Omental fat pad (tissue), 4 donors: ENCODE data around the gene CDK10. TPM values are rescaled to one million over a fixed set of nuclear protein-coding genes. Genes with fewer than 3 reads are reported as not detected.
"Not testable (repeated sequence)": the region's sequence is repeated elsewhere in the genome, so short reads cannot be mapped to it uniquely, and the experiment has no call there.

Experiments used
- ATAC-seq: fragments of 150-250 bp; one replicate; pipeline ENCODE4 v1.9.1; 2016; ENCODE audit warnings: mild to moderate bottlenecking, moderate library complexity; ENCODE audit not compliant: low FRiP score
- DNase-seq: peaks from one replicate; pipeline ENCODE4 v3.0.0-alpha.2; 2019; ENCODE audit warnings: low spot score
- CTCF ChIP-seq, 3 donors: fragments of 450-650 bp; IDR thresholded peaks; one replicate each; pipeline ENCODE4 v1.5.1; 2016 to 2017; ENCODE audit warnings: antibody characterized with exemption in 3 of 3, mild to moderate bottlenecking in 3 of 3, moderate library complexity in 2 of 3
- total RNA-seq, 4 donors: library from RNA; depleted of rRNA; stranded (reverse); fragments of >200 nt; gene quantifications; one replicate each; pipeline ENCODE4 v1.1.0, GENCODE V29; 2016

CDK10 gene
- total RNA-seq, 4 donors from 2014 or later = 32.1 to 46.8 (median 38.3) TPM

DNA sequence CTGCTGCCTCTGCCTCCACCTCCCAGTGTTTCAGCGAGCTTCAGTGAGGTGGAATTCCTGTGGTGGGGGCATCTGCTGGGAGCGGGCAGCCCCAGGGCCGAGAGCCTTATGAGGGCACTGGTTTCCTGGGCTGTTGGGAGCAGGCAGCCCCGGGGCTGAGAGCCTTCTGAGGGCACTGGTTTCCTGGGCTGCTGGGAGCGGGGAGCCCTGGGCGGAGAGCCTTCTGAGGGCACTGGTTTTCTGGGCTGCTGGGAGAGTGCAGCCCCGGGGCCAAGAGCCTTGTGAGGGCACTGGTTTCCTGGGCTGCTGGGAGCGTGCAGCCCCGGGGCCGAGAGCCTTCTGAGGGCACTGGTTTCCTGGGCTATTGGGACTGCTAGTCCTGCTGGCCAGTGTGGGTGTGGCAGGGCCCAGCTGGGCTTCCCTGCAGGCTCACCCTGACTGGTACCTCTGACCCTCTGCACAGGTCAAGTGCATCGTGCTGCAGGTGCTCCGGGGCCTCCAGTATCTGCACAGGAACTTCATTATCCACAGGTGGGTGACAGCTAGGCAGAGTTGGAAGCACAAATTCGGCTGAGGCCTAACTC, 5.6 kb downstream of the CDK10 start:
- DNase-seq (no peak), ATAC-seq (no peak)
- TF ChIP-seq CTCF (IDR thresholded peaks at IDR 0.05) = no peak

DNA sequence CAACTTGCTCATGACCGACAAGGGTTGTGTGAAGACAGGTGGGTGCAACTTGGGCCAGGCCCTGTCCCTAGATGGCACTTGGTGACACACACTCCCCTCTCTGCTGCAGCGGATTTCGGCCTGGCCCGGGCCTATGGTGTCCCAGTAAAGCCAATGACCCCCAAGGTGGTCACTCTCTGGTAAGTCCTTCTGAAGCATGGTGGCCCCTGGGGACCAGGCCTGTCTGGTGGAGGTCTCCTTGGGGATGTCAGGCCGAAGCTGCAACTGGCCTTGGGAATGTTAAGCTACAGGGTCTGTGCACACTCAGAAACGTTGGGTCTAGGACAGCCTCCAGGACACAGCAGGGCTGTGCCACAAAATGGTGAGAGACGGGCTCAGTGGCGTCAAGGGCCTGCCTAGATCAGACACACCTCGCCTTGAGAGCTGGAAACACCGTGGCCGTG, 6.8 kb downstream of the CDK10 start:
- TF ChIP-seq CTCF (IDR thresholded peaks at IDR 0.05) = no peak
- ATAC-seq (no peak), DNase-seq (no peak)

- no peak for ATAC-seq
- DNase-seq = no peak
- TF ChIP-seq CTCF (IDR thresholded peaks at IDR 0.05) = no peak
Measured at GRCh38 chr16:89693931-89694783, 7.7 kb downstream of the CDK10 start.

- not testable (repeated sequence) for ATAC-seq, DNase-seq
Measured at GRCh38 chr16:89694784-89695085, 8.2 kb downstream of the CDK10 start.

DNA sequence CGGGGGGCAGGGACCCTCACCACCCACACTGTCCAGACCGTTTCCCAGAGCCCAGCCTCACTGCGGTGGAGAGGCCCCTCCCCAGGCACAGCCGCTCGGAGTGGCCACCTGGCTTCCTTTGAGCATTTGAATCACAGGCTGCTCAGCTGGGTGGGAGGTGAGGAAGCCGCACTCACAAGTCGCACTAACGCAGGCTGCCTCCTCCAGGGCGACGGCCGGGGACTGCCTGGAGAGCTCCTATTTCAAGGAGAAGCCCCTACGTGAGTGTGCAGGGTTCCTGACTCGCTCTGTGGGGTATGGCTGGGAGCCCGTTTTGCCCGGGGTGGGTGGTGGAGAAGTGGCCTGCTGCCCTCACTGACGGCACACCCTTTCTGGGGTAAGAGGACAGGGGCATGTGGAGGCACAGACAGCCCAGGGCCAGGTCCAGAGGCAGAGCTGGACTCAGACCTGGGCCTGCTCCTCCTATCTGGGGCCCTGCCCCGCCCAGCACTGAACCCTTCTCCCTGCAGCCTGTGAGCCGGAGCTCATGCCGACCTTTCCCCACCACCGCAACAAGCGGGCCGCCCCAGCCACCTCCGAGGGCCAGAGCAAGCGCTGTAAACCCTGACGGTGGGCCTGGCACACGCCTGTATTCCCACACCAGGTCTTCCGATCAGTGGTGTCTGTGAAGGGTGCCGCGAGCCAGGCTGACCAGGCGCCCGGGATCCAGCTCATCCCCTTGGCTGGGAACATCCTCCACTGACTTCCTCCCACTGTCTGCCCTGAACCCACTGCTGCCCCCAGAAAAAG, 8.8 kb downstream of the CDK10 start:
- ATAC-seq (no peak), DNase-seq (no peak)
- TF ChIP-seq CTCF (IDR thresholded peaks at IDR 0.05) = no peak

DNA sequence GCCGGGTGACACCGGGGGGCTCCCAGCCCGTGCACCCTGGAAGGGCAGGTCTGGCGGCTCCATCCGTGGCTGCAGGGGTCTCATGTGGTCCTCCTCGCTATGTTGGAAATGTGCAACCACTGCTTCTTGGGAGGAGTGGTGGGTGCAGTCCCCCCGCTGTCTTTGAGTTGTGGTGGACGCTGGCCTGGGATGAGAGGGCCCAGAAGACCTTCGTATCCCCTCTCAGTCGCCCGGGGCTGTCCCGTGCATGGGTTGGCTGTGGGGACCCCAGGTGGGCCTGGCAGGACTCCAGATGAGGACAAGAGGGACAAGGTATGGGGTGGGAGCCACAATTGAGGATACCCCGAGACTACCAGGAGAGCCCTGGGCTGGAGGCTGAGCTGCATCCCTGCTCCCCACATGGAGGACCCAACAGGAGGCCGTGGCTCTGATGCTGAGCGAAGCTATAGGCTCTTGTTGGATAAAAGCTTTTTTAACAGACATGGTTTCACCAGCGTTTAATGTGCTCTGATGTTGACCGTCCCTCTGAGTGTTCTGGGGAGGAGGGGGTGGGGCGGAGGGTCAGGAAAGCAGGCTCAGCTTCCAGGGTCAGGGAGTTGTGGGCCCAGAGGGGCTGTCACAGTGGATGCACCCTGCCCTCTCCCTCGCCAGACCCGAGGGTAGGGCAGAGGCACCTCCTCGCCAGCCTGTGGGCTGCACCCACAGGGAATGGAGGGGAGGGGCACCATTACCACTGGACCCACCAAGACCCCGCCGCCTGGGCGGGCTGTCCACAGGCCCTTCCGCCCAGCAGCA, 9.6 kb downstream of the CDK10 start:
- no peak for TF ChIP-seq CTCF (IDR thresholded peaks at IDR 0.05)
- no peak for DNase-seq
- no peak for ATAC-seq

GRCh38 chr16:89696670-89697128, 10.2 kb downstream of the CDK10 start:
- no peak for ATAC-seq
- TF ChIP-seq CTCF (IDR thresholded peaks at IDR 0.05) = no peak
- DNase-seq = no peak
